H1 (cell line): ENCODE results near the gene FOXB1. TPM values are rescaled to one million over a fixed set of nuclear protein-coding genes. Genes with fewer than 3 reads are reported as not detected.

ENCODE experiments used
- CHD1 ChIP-seq: IDR thresholded peaks from 2 replicates; pipeline ENCODE4 v1.6.1; 2012; ENCODE audit warnings: low read depth, low read length, improper control_type of control experiment
- E2F6 ChIP-seq: IDR thresholded peaks from 2 replicates; pipeline ENCODE4 v1.6.1; 2012; ENCODE audit warnings: inconsistent platforms
- HDAC6 ChIP-seq: IDR thresholded peaks from one replicate; pipeline ENCODE4 v1.7.1; 2012; ENCODE audit warnings: low read depth, mild to moderate bottlenecking, inconsistent platforms, low read length, moderate library complexity
- KDM4A ChIP-seq: IDR thresholded peaks from one replicate; pipeline ENCODE4 v1.7.1; 2012; ENCODE audit warnings: low read depth, mild to moderate bottlenecking, moderate library complexity, low read length, inconsistent platforms; ENCODE audit not compliant: severe bottlenecking
- MAFK ChIP-seq: IDR thresholded peaks from 2 replicates; pipeline ENCODE4 v1.6.1; 2012; ENCODE audit warnings: low read depth, mild to moderate bottlenecking, improper control_type of control experiment, low read length
- NRF1 ChIP-seq: IDR thresholded peaks from 2 replicates; pipeline ENCODE4 v1.6.1; 2011; ENCODE audit warnings: mild to moderate bottlenecking, low read depth, low read length, improper control_type of control experiment
- polyA plus RNA-seq, 7 experiments: library from polyadenylated mRNA; depleted of rRNA in 3 of 7; stranded (reverse) in 5 of 7; unstranded in 2 of 7; fragments of >200 nt in 5 of 7; fragments of 200-250 nt in 2 of 7; gene quantifications; 1 replicate in 5 of 7; 2 replicates in 1 of 7; 4 replicates in 1 of 7; pipeline versions ENCODE4 v1.2.1 to v1.2.3, GENCODE V29; 2011 to 2013; ENCODE audit warnings: missing spikeins in 2 of 7, mixed read lengths in 2 of 7
- total RNA-seq: library from RNA; stranded (reverse); fragmentation: NEBNext Ultra II Directional; extraction: Animal tissue kit (Norgen Biotek cat#: 25700); gene quantifications from 2 replicates; pipeline ENCODE4 v1.2.1, GENCODE V29; 2021

The FOXB1 gene
- total and polyA plus RNA-seq, 2 of the 8 experiments (the other 6 are each of a cell fraction or from before 2014, with no cell fraction given) = 0.92 to 1.5 TPM

DNA sequence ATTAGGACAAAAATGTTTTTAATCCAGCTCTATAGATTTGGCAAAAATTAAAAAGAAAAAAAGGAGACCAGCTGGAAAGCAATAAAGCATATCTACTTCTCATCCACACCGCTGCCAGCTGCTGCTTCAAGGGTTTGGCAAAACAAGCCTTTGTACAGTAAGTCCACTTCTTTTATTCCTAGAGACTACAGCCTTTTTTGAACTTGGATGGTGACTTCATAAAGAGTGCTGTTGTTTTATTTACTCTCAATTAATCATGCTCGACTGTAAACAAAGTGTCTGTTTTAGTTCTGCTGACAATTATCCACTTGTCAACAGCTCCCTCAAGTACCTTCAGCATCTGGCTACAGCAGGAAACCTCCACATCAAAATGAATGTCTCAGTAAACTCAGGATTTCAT, 12.3 kb upstream of the FOXB1 start (continued):
- TF ChIP-seq E2F6 = no peak
- TF ChIP-seq KDM4A = no peak
- no peak for TF ChIP-seq MAFK
- TF ChIP-seq NRF1 = no peak
- TF ChIP-seq HDAC6 = no peak
- no peak for TF ChIP-seq CHD1
